Liver (tissue), 3 donors: ENCODE data around the gene CDH1.

Experiments
- CTCF ChIP-seq: fragments of 150-350 bp; IDR thresholded peaks from 2 replicates; pipeline ENCODE4 v1.5.1; 2017; ENCODE audit warnings: improper control_type of control experiment, low read depth, low read length; ENCODE audit not compliant: missing input control
- EGR1 ChIP-seq, 2 donors: IDR thresholded peaks; 2 replicates each; pipeline ENCODE4 v1.6.1; 2016 to 2018; ENCODE audit warnings: antibody characterized with exemption in 2 of 2, low read depth in 2 of 2
- FOXA1 ChIP-seq: IDR thresholded peaks from 2 replicates; pipeline ENCODE4 v1.6.1; 2016; ENCODE audit warnings: antibody characterized with exemption
- GABPA ChIP-seq, 2 donors: IDR thresholded peaks in 1 of 2; conservative IDR thresholded peaks in 1 of 2; 2 replicates each; pipeline ENCODE4 v1.6.1; 2016; ENCODE audit warnings: antibody characterized with exemption in 2 of 2, mild to moderate bottlenecking in 1 of 2, moderate library complexity in 1 of 2
- YY1 ChIP-seq: IDR thresholded peaks from 2 replicates; pipeline ENCODE4 v1.6.1; 2016; ENCODE audit warnings: antibody characterized with exemption, mild to moderate bottlenecking
- ZBTB33 ChIP-seq: IDR thresholded peaks from 2 replicates; pipeline ENCODE4 v1.6.1; 2016; ENCODE audit warnings: antibody characterized with exemption
- donor health status: healthy.
- donor health status: healthy.

- TF ChIP-seq CTCF = no peak
- no peak for TF ChIP-seq ZBTB33
- no peak for TF ChIP-seq FOXA1
- TF ChIP-seq YY1 = no peak
- TF ChIP-seq EGR1 (IDR thresholded peaks at IDR 0.05; ENCODE audit: low read depth in 2 of 2) = no peak
- TF ChIP-seq GABPA (IDR thresholded peaks at IDR 0.05 in 1 of 2, conservative IDR thresholded peaks at IDR 0.05 in 1 of 2) = no peak
These were observed 22.0 kb downstream of the CDH1 start for GRCh38 chr16:68759062-68759461.
